WTC11 (cell line): ENCODE measurements around the gene CITED4. TPM values are rescaled to one million over a fixed set of nuclear protein-coding genes. Genes with fewer than 3 reads are reported as not detected.

Experiments
- ATAC-seq: fragments of 200-7000 bp; cut with Tn5 transposase; 2 replicates; pipeline ENCODE4 v1.10.0; 2021; ENCODE audit warnings: mild to moderate bottlenecking, moderate library complexity
- CTCF ChIA-PET: fragments of 300-600 bp; sonication (Branson Sonifier 250); formaldehyde crosslinking; loops from one replicate; lab custom pipeline; 2021; ENCODE audit warnings: antibody characterized with exemption; lab: Charles Lee
- POLR2A ChIA-PET: fragments of 350-600 bp; sonication (Branson Sonifier 250); formaldehyde crosslinking; loops from one replicate; lab custom pipeline; 2021; ENCODE audit warnings: antibody characterized with exemption; lab: Charles Lee
- DNase-seq: peaks from one replicate; pipeline ENCODE4 v3.0.0; 2021; ENCODE audit warnings: low spot score
- H3K27ac Mint-ChIP-seq: 2 replicates; pipeline ENCODE4 v1.8.0; 2021; ENCODE audit warnings: mixed read lengths
- H3K27me3 Mint-ChIP-seq: 2 replicates; pipeline ENCODE4 v1.8.0; 2021; ENCODE audit warnings: low read depth, mild to moderate bottlenecking, moderate library complexity, mixed read lengths
- H3K36me3 Mint-ChIP-seq: 2 replicates; pipeline ENCODE4 v1.8.0; 2021; ENCODE audit warnings: mixed read lengths
- H3K4me1 Mint-ChIP-seq: 2 replicates; pipeline ENCODE4 v1.8.0; 2022; ENCODE audit warnings: mixed read lengths
- H3K4me3 Mint-ChIP-seq: 2 replicates; pipeline ENCODE4 v1.8.0; 2021; ENCODE audit warnings: mild to moderate bottlenecking, moderate library complexity, mixed read lengths
- H3K9me3 Mint-ChIP-seq: 2 replicates; pipeline ENCODE4 v1.8.0; 2021; ENCODE audit warnings: mixed read lengths
- CBFB ChIP-seq: sonication (generic); formaldehyde crosslinking; IDR thresholded peaks from 2 replicates; pipeline ENCODE4 v1.8.1; 2022; ENCODE audit warnings: mild to moderate bottlenecking, low read depth, missing genetic modification reagents
- FOXJ3 ChIP-seq: sonication (generic); formaldehyde crosslinking; IDR thresholded peaks from 2 replicates; pipeline ENCODE4 v1.9.0; 2021; ENCODE audit warnings: missing genetic modification reagents, mild to moderate bottlenecking, borderline replicate concordance
- FOXP1 ChIP-seq: sonication (generic); formaldehyde crosslinking; IDR thresholded peaks from 2 replicates; pipeline ENCODE4 v1.8.0; 2022; ENCODE audit warnings: missing genetic modification reagents, mild to moderate bottlenecking, moderate library complexity, borderline replicate concordance
- HMGA2 ChIP-seq: fragments of 250-450 bp; sonication (Bioruptor Pico); IDR thresholded peaks from 2 replicates; pipeline ENCODE4 v1.4.0; 2021; ENCODE audit warnings: mild to moderate bottlenecking, moderate library complexity
- IRF2 ChIP-seq: sonication (generic); formaldehyde crosslinking; IDR thresholded peaks from 2 replicates; pipeline ENCODE4 v1.8.0; 2022; ENCODE audit warnings: low read depth, missing genetic modification reagents, borderline replicate concordance
- MXD4 ChIP-seq: fragments of 250-450 bp; sonication (Bioruptor Pico); IDR thresholded peaks from 2 replicates; pipeline ENCODE4 v1.8.0; 2021; ENCODE audit warnings: mild to moderate bottlenecking, moderate library complexity, borderline replicate concordance
- NFE2L1 ChIP-seq: sonication (generic); formaldehyde crosslinking; IDR thresholded peaks from 2 replicates; pipeline ENCODE4 v1.8.1; 2023; ENCODE audit warnings: missing genetic modification reagents
- RORB ChIP-seq: fragments of 250-450 bp; sonication (Bioruptor Pico); IDR thresholded peaks from 2 replicates; pipeline ENCODE4 v1.9.0; 2021; ENCODE audit warnings: mild to moderate bottlenecking
- SMAD4 ChIP-seq: sonication (generic); formaldehyde crosslinking; IDR thresholded peaks from 2 replicates; pipeline ENCODE4 v1.8.0; 2022; ENCODE audit warnings: mild to moderate bottlenecking, missing genetic modification reagents
- total RNA-seq: library from RNA; stranded (reverse); gene quantifications from 3 replicates; pipeline ENCODE4 v1.2.3, GENCODE V29; 2021
- TF ChIP-seq, protein P1 (sequence below): sonication (generic); formaldehyde crosslinking; IDR thresholded peaks from 2 replicates; pipeline ENCODE4 v1.8.1; 2022; ENCODE audit warnings: low read depth, missing genetic modification reagents, borderline replicate concordance
- TF ChIP-seq, protein P2 (sequence below): sonication (generic); formaldehyde crosslinking; IDR thresholded peaks from 2 replicates; pipeline ENCODE4 v1.8.1; 2023; ENCODE audit warnings: mild to moderate bottlenecking, missing genetic modification reagents, moderate library complexity
- TF ChIP-seq, protein P3 (sequence below): fragments of 250-450 bp; sonication (Bioruptor Pico); IDR thresholded peaks from 2 replicates; pipeline ENCODE4 v1.9.0; 2021; ENCODE audit warnings: mild to moderate bottlenecking
- TF ChIP-seq, protein P4 (sequence below): sonication (generic); formaldehyde crosslinking; IDR thresholded peaks from 2 replicates; pipeline ENCODE4 v1.8.1; 2023; ENCODE audit warnings: mild to moderate bottlenecking, moderate library complexity, missing genetic modification reagents
- TF ChIP-seq, protein P5 (sequence below): sonication (generic); formaldehyde crosslinking; IDR thresholded peaks from 2 replicates; pipeline ENCODE4 v1.8.0; 2023; ENCODE audit warnings: missing genetic modification reagents
- TF ChIP-seq, protein P6 (sequence below): fragments of 250-450 bp; sonication (Bioruptor Pico); IDR thresholded peaks from 2 replicates; pipeline ENCODE4 v1.9.0; 2021; ENCODE audit warnings: mild to moderate bottlenecking, borderline replicate concordance
- TF ChIP-seq, protein P7 (sequence below): sonication (generic); formaldehyde crosslinking; IDR thresholded peaks from 2 replicates; pipeline ENCODE4 v1.8.0; 2022; ENCODE audit warnings: missing genetic modification reagents
- TF ChIP-seq, protein P8 (sequence below): sonication (generic); formaldehyde crosslinking; IDR thresholded peaks from 2 replicates; pipeline ENCODE4 v1.8.0; 2022; ENCODE audit warnings: mild to moderate bottlenecking, missing genetic modification reagents
- TF ChIP-seq, protein P9 (sequence below): sonication (generic); formaldehyde crosslinking; IDR thresholded peaks from 2 replicates; pipeline ENCODE4 v1.8.1; 2022; ENCODE audit warnings: mild to moderate bottlenecking, moderate library complexity, missing genetic modification reagents

Gene CITED4
- total RNA-seq, 1 experiment from 2014 or later, result 24.6 TPM

DNA sequence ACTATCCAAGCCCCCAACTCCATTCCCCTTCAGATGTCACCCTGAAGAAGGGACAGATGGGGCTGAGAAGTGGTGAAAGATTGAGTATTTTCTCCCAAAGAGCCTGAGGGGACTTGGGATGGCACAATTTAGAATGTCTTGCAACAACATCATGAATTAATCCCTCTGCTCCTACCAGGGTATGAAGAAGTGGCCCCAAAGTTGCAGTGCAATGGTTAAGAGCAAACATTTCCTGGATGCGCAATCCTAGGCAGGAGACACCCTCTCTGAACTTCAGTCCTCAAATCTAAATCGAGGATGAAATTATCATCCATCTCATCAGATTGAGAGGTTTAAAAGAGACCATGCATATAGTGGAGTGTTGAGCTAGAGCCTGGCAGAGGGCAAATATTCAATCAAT is 28.6 kb upstream of the CITED4 start:
- Mint-ChIP-seq H3K9me3 (peaks cover 29% of the 10 kb centered on the region), H3K4me3 (no peak overlapping the region), H3K36me3 (peaks cover 22% of the 10 kb centered on the region), H3K27ac (no peak overlapping the region), H3K4me1 (0 out of 2 replicates have a peak, but pooled peaks cover 2% of the 10 kb centered on the region)
- DNase-seq, result no peak
- TF ChIP-seq, protein P1, sequence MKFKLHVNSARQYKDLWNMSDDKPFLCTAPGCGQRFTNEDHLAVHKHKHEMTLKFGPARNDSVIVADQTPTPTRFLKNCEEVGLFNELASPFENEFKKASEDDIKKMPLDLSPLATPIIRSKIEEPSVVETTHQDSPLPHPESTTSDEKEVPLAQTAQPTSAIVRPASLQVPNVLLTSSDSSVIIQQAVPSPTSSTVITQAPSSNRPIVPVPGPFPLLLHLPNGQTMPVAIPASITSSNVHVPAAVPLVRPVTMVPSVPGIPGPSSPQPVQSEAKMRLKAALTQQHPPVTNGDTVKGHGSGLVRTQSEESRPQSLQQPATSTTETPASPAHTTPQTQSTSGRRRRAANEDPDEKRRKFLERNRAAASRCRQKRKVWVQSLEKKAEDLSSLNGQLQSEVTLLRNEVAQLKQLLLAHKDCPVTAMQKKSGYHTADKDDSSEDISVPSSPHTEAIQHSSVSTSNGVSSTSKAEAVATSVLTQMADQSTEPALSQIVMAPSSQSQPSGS (CRISPR knock-in tag), result no peak
- TF ChIP-seq MXD4 (CRISPR knock-in tag), result no peak
- TF ChIP-seq FOXJ3 (CRISPR knock-in tag), result no peak
- no peak for TF ChIP-seq SMAD4 (CRISPR knock-in tag)
- TF ChIP-seq HMGA2 (CRISPR knock-in tag), result no peak
- TF ChIP-seq, protein P2, sequence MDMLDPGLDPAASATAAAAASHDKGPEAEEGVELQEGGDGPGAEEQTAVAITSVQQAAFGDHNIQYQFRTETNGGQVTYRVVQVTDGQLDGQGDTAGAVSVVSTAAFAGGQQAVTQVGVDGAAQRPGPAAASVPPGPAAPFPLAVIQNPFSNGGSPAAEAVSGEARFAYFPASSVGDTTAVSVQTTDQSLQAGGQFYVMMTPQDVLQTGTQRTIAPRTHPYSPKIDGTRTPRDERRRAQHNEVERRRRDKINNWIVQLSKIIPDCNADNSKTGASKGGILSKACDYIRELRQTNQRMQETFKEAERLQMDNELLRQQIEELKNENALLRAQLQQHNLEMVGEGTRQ (CRISPR knock-in tag), result no peak
- no peak for TF ChIP-seq NFE2L1 (CRISPR knock-in tag)
- TF ChIP-seq, protein P3, sequence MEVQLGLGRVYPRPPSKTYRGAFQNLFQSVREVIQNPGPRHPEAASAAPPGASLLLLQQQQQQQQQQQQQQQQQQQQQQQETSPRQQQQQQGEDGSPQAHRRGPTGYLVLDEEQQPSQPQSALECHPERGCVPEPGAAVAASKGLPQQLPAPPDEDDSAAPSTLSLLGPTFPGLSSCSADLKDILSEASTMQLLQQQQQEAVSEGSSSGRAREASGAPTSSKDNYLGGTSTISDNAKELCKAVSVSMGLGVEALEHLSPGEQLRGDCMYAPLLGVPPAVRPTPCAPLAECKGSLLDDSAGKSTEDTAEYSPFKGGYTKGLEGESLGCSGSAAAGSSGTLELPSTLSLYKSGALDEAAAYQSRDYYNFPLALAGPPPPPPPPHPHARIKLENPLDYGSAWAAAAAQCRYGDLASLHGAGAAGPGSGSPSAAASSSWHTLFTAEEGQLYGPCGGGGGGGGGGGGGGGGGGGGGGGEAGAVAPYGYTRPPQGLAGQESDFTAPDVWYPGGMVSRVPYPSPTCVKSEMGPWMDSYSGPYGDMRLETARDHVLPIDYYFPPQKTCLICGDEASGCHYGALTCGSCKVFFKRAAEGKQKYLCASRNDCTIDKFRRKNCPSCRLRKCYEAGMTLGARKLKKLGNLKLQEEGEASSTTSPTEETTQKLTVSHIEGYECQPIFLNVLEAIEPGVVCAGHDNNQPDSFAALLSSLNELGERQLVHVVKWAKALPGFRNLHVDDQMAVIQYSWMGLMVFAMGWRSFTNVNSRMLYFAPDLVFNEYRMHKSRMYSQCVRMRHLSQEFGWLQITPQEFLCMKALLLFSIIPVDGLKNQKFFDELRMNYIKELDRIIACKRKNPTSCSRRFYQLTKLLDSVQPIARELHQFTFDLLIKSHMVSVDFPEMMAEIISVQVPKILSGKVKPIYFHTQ (CRISPR knock-in tag), result no peak
- TF ChIP-seq FOXP1, result no peak
- TF ChIP-seq, protein P4, sequence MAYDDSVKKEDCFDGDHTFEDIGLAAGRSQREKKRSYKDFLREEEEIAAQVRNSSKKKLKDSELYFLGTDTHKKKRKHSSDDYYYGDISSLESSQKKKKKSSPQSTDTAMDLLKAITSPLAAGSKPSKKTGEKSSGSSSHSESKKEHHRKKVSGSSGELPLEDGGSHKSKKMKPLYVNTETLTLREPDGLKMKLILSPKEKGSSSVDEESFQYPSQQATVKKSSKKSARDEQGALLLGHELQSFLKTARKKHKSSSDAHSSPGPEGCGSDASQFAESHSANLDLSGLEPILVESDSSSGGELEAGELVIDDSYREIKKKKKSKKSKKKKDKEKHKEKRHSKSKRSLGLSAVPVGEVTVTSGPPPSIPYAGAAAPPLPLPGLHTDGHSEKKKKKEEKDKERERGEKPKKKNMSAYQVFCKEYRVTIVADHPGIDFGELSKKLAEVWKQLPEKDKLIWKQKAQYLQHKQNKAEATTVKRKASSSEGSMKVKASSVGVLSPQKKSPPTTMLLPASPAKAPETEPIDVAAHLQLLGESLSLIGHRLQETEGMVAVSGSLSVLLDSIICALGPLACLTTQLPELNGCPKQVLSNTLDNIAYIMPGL (CRISPR knock-in tag), result no peak
- TF ChIP-seq, protein P5, sequence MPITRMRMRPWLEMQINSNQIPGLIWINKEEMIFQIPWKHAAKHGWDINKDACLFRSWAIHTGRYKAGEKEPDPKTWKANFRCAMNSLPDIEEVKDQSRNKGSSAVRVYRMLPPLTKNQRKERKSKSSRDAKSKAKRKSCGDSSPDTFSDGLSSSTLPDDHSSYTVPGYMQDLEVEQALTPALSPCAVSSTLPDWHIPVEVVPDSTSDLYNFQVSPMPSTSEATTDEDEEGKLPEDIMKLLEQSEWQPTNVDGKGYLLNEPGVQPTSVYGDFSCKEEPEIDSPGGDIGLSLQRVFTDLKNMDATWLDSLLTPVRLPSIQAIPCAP (CRISPR knock-in tag), result no peak
- TF ChIP-seq, protein P6, sequence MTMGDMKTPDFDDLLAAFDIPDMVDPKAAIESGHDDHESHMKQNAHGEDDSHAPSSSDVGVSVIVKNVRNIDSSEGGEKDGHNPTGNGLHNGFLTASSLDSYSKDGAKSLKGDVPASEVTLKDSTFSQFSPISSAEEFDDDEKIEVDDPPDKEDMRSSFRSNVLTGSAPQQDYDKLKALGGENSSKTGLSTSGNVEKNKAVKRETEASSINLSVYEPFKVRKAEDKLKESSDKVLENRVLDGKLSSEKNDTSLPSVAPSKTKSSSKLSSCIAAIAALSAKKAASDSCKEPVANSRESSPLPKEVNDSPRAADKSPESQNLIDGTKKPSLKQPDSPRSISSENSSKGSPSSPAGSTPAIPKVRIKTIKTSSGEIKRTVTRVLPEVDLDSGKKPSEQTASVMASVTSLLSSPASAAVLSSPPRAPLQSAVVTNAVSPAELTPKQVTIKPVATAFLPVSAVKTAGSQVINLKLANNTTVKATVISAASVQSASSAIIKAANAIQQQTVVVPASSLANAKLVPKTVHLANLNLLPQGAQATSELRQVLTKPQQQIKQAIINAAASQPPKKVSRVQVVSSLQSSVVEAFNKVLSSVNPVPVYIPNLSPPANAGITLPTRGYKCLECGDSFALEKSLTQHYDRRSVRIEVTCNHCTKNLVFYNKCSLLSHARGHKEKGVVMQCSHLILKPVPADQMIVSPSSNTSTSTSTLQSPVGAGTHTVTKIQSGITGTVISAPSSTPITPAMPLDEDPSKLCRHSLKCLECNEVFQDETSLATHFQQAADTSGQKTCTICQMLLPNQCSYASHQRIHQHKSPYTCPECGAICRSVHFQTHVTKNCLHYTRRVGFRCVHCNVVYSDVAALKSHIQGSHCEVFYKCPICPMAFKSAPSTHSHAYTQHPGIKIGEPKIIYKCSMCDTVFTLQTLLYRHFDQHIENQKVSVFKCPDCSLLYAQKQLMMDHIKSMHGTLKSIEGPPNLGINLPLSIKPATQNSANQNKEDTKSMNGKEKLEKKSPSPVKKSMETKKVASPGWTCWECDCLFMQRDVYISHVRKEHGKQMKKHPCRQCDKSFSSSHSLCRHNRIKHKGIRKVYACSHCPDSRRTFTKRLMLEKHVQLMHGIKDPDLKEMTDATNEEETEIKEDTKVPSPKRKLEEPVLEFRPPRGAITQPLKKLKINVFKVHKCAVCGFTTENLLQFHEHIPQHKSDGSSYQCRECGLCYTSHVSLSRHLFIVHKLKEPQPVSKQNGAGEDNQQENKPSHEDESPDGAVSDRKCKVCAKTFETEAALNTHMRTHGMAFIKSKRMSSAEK (CRISPR knock-in tag), result no peak
- no peak for TF ChIP-seq IRF2
- TF ChIP-seq RORB (CRISPR knock-in tag), result no peak
- no peak for TF ChIP-seq CBFB
- TF ChIP-seq, protein P7, sequence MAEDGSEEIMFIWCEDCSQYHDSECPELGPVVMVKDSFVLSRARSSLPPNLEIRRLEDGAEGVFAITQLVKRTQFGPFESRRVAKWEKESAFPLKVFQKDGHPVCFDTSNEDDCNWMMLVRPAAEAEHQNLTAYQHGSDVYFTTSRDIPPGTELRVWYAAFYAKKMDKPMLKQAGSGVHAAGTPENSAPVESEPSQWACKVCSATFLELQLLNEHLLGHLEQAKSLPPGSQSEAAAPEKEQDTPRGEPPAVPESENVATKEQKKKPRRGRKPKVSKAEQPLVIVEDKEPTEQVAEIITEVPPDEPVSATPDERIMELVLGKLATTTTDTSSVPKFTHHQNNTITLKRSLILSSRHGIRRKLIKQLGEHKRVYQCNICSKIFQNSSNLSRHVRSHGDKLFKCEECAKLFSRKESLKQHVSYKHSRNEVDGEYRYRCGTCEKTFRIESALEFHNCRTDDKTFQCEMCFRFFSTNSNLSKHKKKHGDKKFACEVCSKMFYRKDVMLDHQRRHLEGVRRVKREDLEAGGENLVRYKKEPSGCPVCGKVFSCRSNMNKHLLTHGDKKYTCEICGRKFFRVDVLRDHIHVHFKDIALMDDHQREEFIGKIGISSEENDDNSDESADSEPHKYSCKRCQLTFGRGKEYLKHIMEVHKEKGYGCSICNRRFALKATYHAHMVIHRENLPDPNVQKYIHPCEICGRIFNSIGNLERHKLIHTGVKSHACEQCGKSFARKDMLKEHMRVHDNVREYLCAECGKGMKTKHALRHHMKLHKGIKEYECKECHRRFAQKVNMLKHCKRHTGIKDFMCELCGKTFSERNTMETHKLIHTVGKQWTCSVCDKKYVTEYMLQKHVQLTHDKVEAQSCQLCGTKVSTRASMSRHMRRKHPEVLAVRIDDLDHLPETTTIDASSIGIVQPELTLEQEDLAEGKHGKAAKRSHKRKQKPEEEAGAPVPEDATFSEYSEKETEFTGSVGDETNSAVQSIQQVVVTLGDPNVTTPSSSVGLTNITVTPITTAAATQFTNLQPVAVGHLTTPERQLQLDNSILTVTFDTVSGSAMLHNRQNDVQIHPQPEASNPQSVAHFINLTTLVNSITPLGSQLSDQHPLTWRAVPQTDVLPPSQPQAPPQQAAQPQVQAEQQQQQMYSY (CRISPR knock-in tag), result no peak
- TF ChIP-seq, protein P8, sequence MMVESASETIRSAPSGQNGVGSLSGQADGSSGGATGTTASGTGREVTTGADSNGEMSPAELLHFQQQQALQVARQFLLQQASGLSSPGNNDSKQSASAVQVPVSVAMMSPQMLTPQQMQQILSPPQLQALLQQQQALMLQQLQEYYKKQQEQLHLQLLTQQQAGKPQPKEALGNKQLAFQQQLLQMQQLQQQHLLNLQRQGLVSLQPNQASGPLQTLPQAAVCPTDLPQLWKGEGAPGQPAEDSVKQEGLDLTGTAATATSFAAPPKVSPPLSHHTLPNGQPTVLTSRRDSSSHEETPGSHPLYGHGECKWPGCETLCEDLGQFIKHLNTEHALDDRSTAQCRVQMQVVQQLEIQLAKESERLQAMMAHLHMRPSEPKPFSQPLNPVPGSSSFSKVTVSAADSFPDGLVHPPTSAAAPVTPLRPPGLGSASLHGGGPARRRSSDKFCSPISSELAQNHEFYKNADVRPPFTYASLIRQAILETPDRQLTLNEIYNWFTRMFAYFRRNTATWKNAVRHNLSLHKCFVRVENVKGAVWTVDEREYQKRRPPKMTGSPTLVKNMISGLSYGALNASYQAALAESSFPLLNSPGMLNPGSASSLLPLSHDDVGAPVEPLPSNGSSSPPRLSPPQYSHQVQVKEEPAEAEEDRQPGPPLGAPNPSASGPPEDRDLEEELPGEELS, result no peak
- TF ChIP-seq, protein P9, sequence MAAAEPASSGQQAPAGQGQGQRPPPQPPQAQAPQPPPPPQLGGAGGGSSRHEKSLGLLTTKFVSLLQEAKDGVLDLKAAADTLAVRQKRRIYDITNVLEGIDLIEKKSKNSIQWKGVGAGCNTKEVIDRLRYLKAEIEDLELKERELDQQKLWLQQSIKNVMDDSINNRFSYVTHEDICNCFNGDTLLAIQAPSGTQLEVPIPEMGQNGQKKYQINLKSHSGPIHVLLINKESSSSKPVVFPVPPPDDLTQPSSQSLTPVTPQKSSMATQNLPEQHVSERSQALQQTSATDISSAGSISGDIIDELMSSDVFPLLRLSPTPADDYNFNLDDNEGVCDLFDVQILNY, result no peak
- TF ChIP-seq, all 79 proteins: peak for 0
- no peak for ATAC-seq
- peaks cover 24% of the 10 kb centered on the region for H3K27me3 Mint-ChIP-seq
- CTCF ChIA-PET, result interaction anchor here (0.9 kb wide), 1 partner anchor 117 kb away, joined by 3 read pairs; no protein-coding TSS in a partner anchor
- POLR2A ChIA-PET, result no interaction called here
